Stimulated activated naive CD4-positive, alpha-beta T cell treated with Interleukin-2 at 50 U/mL for 16 hours (primary cell): Measurements from ENCODE around the gene DNM3.
"Not testable (repeated sequence)": the region's sequence is repeated elsewhere in the genome, so short reads cannot be mapped to it uniquely, and the experiment has no call there.

Experiments used
- DNase-seq: peaks from one replicate; lab custom pipeline; 2025; lab: John Stamatoyannopoulos, UW

Gene DNM3

DNA sequence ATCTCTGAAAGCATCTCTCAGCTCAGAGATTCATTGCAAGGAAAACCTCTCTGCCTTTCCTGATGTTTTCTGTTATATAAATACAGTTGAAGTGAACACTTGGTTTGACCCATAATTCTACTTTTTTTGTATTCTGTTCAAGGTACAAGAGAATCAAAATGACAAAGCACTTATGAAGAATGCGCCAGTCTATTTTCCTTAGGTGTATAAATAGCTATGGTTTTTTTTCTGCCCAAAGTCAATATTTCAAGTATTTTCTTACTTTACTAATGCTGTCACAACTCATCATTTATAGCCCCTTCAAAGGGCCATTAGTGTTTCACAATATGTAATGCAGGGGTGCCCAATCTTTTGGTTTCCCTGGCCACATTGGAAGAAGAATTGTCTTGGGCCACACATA lies 436.7 kb downstream of the DNM3 start:
- DNase-seq: no peak

DNA sequence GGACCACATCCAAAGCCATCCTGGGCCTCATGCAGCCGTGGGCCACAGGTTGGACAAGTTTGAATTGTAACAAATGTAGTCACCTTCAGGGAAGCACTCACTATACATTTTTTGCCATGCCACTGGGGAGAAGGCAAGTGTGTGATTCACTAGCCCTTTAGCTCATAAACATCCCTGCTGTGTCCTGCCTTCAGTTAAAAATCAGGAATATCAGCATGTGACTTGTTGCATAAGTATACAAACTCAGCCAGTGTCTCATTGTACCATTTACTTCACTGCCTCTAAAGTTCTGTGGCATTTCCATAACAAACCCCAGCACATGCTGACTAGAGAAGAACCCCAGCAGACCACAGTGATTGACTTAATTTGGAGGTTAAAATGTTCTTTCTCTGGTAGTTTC lies 437.2 kb downstream of the DNM3 start:
- no peak for DNase-seq

DNA sequence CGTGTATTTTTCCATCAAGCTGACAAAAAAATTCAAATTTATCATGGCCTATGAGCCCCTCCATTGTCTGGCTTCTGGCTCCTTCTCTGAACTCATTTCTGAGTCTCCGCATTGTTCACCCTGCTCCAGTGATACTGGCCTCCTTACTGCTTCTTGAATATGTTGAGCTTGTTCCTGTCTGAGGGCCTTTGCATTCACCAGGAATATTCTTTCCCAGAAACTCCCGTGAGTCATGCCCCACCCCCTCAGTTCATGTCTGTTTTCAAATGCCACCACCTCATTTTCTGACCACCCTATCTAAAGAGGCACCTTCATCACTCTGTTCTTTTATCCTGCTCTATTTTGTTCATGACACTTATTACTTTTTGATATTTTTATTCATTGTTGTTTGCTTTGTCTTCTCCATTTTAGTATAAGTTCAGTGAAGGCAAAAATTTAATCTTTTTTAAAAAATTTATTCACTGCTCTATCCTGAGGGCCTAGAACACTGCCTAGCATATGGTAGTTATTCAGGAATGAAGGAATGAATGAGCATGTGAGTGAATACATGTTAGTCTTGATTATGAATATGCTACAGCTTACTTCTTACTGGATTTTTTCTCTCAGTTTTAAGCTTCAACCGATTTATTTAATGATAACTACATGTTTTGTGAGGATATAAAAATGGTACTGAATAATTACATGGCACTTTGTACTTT lies 438.8 kb downstream of the DNM3 start:
- no peak for DNase-seq

DNA sequence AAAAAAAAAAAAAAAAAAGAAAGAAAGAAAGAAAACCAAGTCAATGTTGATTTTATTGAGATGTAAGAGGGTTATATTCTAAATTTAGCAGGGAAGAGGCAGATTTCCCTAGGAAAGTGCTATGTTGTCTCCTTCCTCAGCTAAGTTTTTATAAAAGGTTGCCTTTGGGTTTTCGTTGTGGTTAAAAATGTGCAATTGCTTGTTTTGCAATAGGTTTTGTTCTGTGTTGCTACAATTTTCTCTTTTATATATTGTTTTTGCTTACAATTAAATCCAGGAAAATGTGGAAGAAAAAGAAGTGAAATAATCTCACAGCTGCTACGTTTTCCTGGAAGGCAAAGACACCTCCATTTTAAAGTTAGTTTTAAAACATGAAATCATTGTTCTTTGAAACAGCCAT lies 442.5 kb downstream of the DNM3 start:
- DNase-seq: no peak

DNA sequence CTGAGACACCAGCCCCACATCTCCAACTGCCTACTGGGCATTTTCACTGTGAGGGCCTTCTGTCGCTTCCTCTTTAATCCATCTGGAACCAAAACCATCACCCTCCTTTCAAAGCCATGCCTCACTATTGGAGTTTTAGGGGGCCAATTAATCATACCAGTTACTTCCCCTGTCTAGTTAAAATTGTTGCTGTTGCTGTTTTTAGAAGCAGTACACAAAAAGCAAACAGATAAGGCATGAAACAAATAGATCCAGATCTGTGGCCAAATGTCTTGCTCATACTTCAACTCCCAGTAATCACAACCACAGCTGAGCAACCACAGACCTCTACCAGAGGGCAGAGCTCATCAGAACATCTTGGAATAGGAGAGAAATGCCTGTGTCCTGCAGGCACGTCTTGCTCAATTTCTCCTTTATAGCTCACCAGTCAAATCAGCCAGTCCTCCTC lies 445.4 kb downstream of the DNM3 start:
- no peak for DNase-seq

DNA sequence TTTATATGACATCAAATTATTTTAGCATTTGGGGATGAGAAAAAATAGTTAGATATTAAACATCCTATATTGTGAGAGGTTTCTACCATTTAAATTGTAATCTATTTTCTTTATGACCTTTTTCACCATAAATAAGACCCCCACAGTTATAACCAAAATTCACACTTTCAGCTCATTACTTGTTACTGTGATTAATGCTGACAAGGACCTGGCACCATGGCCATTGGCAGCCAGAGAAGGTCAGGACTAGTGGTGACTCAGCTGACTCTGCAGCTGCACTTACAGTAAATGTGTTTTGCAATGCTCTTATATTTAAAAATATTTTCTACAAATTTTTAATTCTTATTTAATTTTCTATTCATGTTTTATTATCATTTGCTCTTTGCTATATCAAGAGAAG lies 445.9 kb downstream of the DNM3 start:
- no peak for DNase-seq

DNA sequence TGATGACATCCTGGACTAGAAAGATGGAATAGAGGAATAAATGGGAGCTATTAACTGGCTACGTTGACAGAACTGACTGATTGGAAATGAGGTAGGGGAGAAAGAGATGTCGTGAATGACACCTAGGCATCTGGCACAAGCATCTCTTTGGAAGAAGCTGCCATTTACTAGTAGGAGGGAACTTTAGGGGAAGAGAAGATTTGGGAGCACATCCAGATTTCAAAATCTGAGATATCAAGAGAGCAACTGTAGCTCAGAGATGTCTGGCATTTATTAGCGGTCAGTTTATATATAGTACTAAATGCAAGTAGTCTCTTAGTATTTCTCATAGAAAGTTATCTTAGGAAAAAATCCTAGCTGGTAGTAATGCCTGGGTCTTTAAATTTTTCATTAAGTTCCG lies 447.3 kb downstream of the DNM3 start:
- DNase-seq: no peak

DNA sequence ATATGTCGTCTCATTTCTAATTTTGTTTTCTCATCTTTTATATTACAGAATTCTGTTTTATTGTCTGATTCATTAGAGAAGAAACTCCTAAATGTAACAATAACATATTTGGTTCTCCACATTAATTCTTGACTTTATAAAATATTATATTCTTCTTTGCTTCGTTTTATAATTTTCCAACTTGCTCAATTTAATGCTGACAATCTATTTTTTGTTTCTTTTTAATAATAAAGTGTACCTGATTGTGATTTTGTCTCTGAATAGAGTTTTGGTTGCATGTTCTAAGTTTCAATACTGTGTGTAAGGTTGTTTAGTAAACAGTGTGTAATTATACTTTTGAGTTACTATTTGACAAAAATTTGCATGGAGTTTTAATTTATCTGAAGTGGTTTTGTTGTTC lies 448.1 kb downstream of the DNM3 start:
- no peak for DNase-seq

DNA sequence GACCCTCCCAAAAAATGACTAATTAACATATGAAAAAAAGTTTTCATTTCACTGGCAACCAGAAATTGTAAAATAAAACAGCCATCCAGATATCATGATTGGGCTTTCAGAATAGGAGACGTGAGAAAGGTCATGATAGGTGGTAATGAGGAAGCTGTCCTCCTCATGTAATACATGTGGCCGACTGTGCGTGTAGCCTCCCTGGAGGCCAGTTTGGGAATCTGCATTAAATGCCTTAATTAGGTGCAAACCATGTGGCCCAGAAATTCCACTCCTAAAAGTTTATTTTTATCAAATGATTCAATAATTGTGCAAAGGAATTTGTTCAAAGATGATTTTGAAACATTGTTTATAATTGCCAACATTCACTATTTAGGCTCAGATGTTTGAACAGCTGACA lies 451.5 kb downstream of the DNM3 start:
- no peak for DNase-seq

DNA sequence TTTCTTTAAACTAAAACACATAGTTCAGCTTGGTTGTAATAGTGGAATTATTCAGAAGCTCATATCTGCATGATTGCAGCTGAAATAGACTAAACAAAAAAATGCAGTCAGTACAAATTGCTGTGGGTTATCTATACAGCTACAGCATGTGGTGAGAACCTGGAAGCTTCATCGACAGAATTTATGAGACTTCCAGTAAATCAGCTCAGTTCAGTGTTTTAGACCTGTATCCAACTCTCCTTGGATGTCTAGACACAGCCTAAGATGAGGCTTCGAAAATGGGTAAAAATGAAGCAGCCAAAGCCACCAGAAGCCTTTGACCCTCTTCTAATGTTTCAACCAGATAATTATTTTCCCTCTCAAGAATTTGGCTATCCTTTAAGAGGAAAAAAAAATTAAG lies 452.1 kb downstream of the DNM3 start:
- DNase-seq: no peak

DNA sequence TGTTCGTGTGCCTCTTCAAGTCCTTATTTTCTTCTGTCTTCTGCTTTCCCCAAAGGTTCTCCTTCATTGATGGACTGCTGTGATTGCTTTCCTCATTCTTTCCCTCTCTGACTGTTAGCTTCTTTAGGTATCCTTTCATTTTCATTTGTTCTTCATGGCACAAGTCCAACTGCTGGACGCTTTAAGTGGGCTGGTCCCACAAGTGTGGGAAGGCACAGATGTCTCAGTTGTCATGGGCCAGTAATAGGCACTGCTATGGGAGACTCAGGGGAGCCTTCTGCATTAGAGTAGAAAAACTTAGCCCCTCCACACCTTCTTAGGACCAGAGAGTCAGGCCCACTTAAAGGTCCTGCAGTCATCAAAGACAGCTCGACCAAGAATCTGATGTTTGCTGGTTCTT lies 456.8 kb downstream of the DNM3 start:
- DNase-seq: no peak

DNA sequence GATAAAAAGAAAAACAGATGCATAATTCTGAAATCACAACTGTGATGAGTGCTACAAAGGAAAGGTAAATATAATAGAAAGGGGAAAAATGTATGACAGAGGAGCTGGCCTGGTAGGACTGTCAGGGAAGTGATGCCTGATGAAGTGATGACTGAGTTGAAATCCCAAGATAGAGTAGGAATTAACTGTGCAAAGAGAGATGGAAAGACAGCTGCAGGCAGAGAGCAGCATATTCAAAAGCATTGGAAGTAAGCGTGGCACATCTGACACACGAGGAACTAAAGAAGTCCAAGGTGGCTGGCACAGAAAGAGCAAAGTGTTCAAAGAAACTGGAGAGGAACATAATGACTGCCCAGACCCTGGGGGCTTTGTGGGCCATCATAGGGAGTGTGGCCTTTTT lies 457.6 kb downstream of the DNM3 start:
- DNase-seq: no peak

DNA sequence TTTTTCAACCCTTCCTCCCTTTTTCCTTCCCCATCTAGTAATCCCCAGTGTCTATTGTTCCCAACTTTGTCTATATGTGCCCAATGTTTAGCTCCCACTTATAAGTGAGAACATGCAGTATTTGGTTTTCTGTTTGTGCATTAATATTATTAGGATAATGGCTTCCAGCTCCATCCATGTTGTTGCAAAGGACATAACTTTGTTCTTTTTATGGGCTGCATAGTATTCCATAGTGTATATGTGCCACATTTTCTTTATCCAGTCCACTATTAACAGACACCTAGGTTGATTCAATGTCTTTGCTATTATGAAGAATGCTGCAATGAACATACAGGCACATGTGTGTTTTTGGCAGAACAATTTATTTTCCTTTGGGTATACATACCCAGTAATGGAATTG lies 458.2 kb downstream of the DNM3 start:
- DNase-seq: no peak

DNA sequence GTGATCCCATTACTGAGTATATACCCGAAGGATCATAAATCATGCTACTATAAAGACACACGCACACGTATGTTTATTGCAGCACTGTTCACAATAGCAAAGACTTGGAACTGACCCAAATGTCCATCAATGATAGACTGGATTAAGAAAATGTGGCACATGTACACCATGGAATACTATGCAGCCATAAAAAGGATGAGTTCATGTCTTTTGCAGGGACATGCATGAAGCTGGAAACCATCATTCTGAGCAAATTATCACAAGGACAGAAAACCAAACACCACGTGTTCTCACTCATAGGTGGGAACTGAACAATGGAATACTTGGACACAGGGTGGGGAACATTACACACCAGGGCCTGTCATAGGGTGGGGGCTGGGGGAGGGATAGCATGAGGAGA lies 466.2 kb downstream of the DNM3 start:
- DNase-seq: not testable (repeated sequence)

DNA sequence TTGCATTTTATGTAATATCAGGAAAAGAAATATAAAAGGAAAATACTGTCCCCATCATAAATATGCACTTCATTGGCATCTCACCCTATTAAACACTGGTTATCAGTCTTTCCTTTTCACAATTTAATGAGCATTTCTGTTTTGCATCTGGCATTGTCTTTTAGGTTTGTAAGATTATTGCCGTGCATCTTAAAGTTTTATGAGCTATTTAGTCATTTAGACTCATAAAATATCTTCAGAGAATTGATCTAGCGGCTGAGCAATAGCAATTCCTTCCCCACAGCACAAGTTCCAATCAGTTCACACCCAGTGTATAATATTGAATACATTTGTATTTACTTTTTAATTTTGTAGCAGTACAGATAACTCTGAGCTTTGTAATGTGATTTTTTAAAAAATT lies 466.8 kb downstream of the DNM3 start:
- no peak for DNase-seq

DNA sequence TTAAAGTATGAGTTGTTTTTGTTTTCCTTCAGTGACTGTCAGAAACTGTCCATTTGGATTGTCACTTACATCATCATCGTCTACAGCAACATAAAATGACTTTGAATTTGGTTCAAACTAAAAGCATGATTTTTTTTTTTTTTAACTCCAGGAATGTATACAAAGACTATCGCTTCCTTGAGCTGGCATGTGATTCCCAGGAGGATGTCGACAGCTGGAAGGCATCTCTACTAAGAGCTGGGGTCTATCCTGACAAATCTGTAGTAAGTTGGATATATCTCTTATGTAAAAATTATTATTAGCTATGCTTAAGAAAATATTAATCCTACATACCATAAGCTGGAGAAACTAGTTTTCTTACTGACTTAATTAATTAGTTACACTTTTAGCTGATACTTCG lies 467.3 kb downstream of the DNM3 start:
- DNase-seq: no peak

DNA sequence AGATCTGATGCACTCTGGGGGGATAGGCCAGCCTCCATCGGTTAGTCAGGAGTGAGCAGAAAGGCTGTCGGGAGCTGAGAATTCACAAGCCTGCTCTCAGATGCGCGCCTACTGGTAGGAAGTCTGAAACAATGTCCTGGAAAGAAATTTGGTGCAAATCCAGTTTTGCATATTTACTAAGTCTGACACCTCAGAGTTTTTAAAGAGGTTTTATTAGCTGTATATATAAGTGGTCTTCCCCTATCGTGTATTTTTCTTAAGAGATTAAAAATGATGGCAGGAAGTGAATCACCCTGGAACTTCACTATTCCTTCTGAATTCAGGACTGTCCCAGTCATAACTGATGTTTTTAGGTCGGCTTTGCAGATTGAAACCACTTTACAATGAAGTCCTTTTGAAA lies 479.4 kb downstream of the DNM3 start:
- DNase-seq: no peak

DNA sequence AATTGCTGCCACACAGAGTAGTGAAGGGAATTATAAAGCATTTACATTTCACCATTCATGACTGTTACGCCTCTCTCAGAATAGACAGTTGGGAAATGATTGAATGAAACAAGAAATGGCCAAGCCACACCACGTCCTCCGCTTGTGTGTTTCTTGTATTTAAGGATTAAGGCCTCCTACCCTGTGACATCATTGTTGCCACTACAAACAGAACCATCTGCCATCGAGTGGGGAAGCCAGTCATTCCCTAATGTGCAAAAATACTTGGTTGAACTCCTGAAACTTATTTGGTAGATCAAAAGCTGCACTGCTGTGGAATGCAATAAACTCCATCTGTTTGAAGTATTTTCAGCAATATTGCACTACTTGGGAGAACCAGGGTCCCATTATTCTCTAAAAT lies 480.2 kb downstream of the DNM3 start:
- no peak for DNase-seq

DNA sequence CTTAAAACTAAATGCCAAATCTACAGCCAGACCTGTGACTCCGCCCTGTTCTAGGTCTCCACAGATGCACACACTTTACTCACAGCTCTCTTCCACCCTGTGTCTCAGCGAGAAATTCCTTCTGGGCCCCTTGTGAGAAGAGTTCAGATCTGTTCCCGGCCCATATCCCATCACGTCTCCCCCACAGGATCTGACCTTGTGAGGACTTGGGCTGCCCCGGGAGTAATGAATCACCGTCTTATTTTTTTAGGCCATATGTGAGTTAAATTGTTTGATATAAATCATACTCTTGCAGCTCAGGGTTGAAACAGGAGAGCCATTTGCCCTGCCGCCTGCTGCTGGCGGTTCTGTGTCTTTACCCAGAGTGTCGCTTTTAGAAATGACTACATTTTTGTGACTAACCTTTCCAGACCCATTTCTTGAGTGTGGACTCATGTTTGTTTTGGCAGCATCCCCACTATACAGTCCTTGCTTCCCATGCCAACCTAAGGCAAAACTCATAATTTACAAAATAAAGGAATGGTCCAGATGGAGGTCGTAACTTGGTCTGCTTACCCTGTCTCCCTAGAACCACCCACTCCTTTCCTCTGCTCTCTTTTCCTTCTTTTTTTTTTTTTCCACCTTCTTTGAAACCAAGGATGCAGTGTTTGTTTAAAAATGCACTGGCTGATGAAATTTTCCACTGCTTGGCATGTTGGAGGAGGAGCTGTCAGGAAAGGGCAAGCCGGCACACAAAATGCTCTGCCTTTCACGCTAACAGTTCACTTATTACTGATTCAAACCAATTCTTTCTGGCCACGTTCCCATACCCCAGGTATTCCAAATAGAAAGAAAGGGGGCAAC lies 481.1 kb downstream of the DNM3 start:
- DNase-seq: no peak

DNA sequence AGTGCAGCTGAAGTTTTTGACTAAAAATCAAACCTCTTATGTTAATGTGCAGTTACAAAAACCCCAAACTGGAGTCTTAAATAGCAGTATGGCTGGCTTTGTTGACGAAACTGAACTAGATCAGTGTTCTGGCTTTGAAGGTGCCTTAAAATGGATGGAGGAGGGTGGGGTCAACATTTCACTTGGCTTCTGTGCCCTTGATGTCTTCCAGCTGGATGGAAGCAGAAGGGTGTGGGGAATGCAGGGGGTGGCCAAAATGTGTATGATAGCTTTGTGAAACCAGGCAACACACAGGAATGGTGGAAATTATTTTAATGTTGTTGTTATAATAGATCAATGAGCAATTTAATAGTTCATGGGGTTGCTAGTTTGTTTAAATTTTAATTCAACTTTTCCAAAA lies 482.4 kb downstream of the DNM3 start:
- no peak for DNase-seq

DNA sequence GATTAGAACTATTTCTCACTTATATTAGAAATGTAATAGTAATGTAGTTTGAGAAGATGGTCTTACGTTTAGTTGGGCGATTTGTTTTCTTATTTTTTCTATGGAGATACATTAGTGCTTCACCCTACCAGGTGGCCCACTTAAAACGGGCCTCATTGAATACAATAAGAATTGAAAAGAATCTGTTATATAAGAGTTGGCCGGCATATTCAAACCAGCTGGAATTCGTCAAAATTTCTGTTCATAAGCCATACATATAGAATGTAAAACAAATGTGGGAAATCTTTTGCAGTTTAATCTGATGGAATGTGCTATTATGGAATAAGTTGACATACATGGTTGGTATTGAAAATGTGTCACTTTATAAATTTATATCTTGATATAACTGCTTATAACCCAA lies 482.8 kb downstream of the DNM3 start:
- DNase-seq: no peak

DNA sequence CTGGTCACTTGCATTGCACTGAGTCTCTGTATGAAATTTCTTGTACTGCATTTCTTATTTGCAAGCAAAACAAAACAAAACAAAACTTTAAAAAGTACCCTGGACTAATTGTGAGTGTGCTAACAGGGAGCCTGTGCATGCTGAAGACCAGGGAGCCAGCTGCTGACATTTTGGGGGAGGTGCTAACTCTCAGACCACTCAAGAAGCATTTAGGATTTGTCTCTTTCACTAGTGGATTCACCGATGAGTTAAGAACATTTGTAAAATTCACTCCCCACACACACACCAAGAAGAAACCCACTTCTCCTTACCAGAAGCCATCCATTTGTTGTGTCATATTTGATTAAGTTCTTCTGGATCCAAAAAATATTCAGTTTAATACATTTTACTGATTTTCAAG lies 483.5 kb downstream of the DNM3 start:
- no peak for DNase-seq

DNA sequence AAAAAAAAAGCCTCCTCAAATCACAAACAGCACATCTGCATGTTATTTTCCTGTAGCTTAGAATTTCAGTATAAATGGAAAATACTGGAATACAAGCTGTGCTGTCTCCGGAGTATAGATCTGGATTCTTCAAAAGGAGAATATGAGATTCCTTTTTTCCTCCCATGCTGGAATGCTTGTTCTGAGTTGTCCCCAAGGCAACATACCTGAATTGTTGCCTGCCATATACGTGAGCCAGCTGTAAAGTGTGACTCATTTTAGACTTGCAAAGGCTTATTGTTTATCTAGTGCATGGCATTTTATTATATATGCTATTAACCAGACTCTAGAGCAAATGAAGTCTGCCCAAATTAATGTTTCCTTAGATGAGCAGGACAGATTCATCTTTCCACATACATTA lies 484.2 kb downstream of the DNM3 start:
- DNase-seq: no peak

DNA sequence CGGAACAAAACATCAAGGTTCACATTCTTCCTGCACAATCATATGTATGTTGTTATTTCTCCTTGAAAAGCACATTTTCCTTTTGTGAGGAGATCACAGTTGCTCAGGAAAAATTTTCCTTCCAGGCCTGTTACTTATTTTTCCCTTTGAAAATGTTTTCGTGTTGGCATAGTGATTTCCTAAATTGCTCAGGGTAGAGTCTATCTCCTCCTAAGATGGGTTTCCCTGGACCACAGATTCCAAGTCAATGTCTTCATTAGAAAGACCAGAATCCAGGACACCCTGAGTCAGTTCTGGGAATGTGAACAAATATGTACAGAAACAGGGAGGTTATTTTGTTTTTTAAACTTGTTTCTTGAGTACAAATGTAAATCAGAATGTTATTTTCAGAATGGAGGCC lies 484.8 kb downstream of the DNM3 start:
- DNase-seq: no peak
